ENCODE measurements around the gene CHRNA9. TPM values are rescaled to one million over a fixed set of nuclear protein-coding genes. Genes with fewer than 3 reads are reported as not detected.
"Not testable (repeated sequence)": the region's sequence is repeated elsewhere in the genome, so short reads cannot be mapped to it uniquely, and the experiment has no call there.

Gene CHRNA9
- total RNA-seq, 1 donor from 2014 or later = not detected

DNA sequence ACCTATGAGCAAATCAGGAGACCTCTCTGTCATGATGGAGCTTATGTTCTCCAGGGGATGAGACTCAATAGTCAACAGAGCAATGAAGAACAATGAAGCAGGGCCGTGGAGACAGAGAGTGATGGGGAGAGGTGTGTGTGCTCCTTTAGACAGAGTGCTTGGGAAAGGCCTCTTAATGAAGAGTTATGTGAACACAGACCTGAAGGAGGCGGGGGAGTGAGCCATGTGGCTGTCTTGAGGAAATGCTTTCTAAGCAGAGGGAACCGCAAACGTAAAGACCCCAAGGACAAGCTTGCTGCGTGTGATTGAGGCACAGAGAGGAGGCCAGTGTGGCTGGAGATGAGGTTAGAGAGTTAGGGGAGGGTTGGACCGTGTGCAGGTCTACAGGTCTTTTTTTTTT, 53.1 kb downstream of the CHRNA9 start:
- no peaks in the 10 kb centered on the region for H3K9me3 Mint-ChIP-seq
- TF ChIP-seq, protein P1, sequence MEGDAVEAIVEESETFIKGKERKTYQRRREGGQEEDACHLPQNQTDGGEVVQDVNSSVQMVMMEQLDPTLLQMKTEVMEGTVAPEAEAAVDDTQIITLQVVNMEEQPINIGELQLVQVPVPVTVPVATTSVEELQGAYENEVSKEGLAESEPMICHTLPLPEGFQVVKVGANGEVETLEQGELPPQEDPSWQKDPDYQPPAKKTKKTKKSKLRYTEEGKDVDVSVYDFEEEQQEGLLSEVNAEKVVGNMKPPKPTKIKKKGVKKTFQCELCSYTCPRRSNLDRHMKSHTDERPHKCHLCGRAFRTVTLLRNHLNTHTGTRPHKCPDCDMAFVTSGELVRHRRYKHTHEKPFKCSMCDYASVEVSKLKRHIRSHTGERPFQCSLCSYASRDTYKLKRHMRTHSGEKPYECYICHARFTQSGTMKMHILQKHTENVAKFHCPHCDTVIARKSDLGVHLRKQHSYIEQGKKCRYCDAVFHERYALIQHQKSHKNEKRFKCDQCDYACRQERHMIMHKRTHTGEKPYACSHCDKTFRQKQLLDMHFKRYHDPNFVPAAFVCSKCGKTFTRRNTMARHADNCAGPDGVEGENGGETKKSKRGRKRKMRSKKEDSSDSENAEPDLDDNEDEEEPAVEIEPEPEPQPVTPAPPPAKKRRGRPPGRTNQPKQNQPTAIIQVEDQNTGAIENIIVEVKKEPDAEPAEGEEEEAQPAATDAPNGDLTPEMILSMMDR (conservative IDR thresholded peaks at IDR 0.05) = no peak
- H3K4me1 Mint-ChIP-seq = peaks cover 6% of the 10 kb centered on the region
- H3K27ac Mint-ChIP-seq (ENCODE audit: unreplicated experiment) = peak overlapping the region; percentile 44
- DNase-seq (ENCODE audit: low read depth, low spot score) = no peak
- H3K4me3 Mint-ChIP-seq = no peak overlapping the region
- H3K36me3 Mint-ChIP-seq (ENCODE audit: low read depth) = no peaks in the 10 kb centered on the region
- no peaks in the 10 kb centered on the region for H3K27me3 Mint-ChIP-seq (ENCODE audit: low read depth)

DNA sequence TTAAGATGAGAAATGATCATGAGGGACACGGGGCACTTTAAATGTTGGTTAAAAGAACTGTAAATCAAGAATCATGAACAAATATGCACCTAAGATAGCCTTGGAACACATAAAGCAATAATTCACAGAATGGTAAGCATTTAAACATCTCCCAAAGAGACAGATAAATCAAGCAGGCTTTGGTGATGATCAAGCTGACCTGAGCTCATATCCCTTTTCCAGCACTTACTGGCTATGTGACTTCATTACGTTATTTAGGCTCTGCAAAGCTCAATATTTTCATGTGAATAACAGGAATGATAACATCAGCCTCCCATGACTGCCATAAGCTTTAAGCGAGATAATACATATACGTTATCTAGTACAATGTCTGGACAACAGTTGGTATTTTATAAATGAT, 54.9 kb downstream of the CHRNA9 start:
- no peak for DNase-seq (ENCODE audit: low read depth, low spot score)
- Mint-ChIP-seq H3K4me3 (no peak overlapping the region), H3K27me3 (ENCODE audit: low read depth) (no peaks in the 10 kb centered on the region), H3K36me3 (ENCODE audit: low read depth) (no peaks in the 10 kb centered on the region), H3K4me1 (peaks cover 15% of the 10 kb centered on the region), H3K9me3 (no peaks in the 10 kb centered on the region), H3K27ac (ENCODE audit: unreplicated experiment) (no peak overlapping the region)
- TF ChIP-seq, protein P1 (conservative IDR thresholded peaks at IDR 0.05) = no peak

GRCh38 chr4:40392241-40392640, 57.1 kb downstream of the CHRNA9 start:
- not testable (repeated sequence) for H3K27me3 Mint-ChIP-seq (ENCODE audit: low read depth)
- peaks cover 31% of the 10 kb centered on the region for H3K4me1 Mint-ChIP-seq

GRCh38 chr4:40394236-40394635, 59.1 kb downstream of the CHRNA9 start:
- no peaks in the 10 kb centered on the region for H3K27me3 Mint-ChIP-seq (ENCODE audit: low read depth)
- H3K4me1 Mint-ChIP-seq = peaks cover 25% of the 10 kb centered on the region
- no peaks in the 10 kb centered on the region for H3K36me3 Mint-ChIP-seq (ENCODE audit: low read depth)
- TF ChIP-seq, protein P1 (conservative IDR thresholded peaks at IDR 0.05) = no peak
- DNase-seq (ENCODE audit: low read depth, low spot score) = no peak
- H3K27ac Mint-ChIP-seq (ENCODE audit: unreplicated experiment) = no peak overlapping the region
- peak overlapping the region; percentile 45 for H3K4me3 Mint-ChIP-seq
- no peaks in the 10 kb centered on the region for H3K9me3 Mint-ChIP-seq

More at GRCh38 chr4:40392241-40392640, 57.1 kb downstream of the CHRNA9 start:
- not testable (repeated sequence) for H3K4me3 Mint-ChIP-seq; H3K36me3 Mint-ChIP-seq (ENCODE audit: low read depth); DNase-seq (ENCODE audit: low read depth, low spot score); H3K27ac Mint-ChIP-seq (ENCODE audit: unreplicated experiment); H3K9me3 Mint-ChIP-seq

GRCh38 chr4:40395166-40395900, 60.2 kb downstream of the CHRNA9 start:
- no peak for DNase-seq (ENCODE audit: low read depth, low spot score)
- Mint-ChIP-seq H3K9me3 (no peaks in the 10 kb centered on the region), H3K4me1 (peaks cover 25% of the 10 kb centered on the region), H3K4me3 (no peak overlapping the region), H3K27me3 (ENCODE audit: low read depth) (no peaks in the 10 kb centered on the region), H3K27ac (ENCODE audit: unreplicated experiment) (peak overlapping the region; percentile 61), H3K36me3 (ENCODE audit: low read depth) (no peaks in the 10 kb centered on the region)
- TF ChIP-seq, protein P1 (conservative IDR thresholded peaks at IDR 0.05) = no peak

Measured in neural crest cell (in vitro differentiated cells).